ENCODE results near the gene GBX1. TPM values are rescaled to one million over a fixed set of nuclear protein-coding genes. Genes with fewer than 3 reads are reported as not detected.
A peak's percentile ranks its signal among the peaks of the same experiment; 100 is the strongest.

GBX1 gene
- total RNA-seq (not detected), total RNA-seq (0 to 0.17 (median 0) reads per million in 29 experiments)
- not detected for total RNA-seq (2013)

- ChIA-PET POLR2A (interaction anchor here in 1 of 2 donors (0.6 kb wide), 1 partner anchor 82 kb away, joined by 12 read pairs; no protein-coding TSS in a partner anchor), CTCF (interaction anchor here (0.6 to 0.7 kb wide), 4 partner anchors 16 to 399 kb away, joined by 3 to 4 read pairs (median 3); no protein-coding TSS in a partner anchor)
These were observed at the start of gene GBX1 for GRCh38 chr7:151167197-151167961. GBX1 (minus strand) TSS chr7:151167694; CDS start chr7:151167548, 146 bp downstream.

GRCh38 chr7:151215396-151215795 lies 47.9 kb upstream of the GBX1 start:
- H3K27me3 Mint-ChIP-seq, result no peaks in the 10 kb centered on the region
- no peak overlapping the region for H3K27ac Mint-ChIP-seq
- Histone ChIP-seq H3K27me3 (replicated peaks in 1 of 2; ENCODE audit: control insufficient read depth in 2 of 2, extremely low read depth in 1 of 2, insufficient read depth in 2 of 2, low read length in 1 of 2) (no peaks in the 10 kb centered on the region), H3K27ac (ENCODE audit: low read length) (no peak overlapping the region), H3K9me3 (no peaks in the 10 kb centered on the region), H3K4me1 (ENCODE audit: control insufficient read depth in 1 of 2, extremely low read depth in 1 of 2, insufficient read depth in 2 of 2, low read length in 2 of 2) (no peaks in the 10 kb centered on the region), H3K4me3 (ENCODE audit: control insufficient read depth in 1 of 2, extremely low read depth in 1 of 2, low read length in 1 of 2) (no peak overlapping the region), H3K36me3 (ENCODE audit: control insufficient read depth in 2 of 2, extremely low read depth in 1 of 2, insufficient read depth in 1 of 2, low read length in 1 of 2) (peaks cover 24 to 72% of the 10 kb centered on the region in 2 donors)
- peaks cover 52% of the 10 kb centered on the region for H3K36me3 Mint-ChIP-seq
- DNase-seq (no peak), ATAC-seq (replicated peaks in 1 of 4) (no peak)
- POLR2A ChIA-PET, result no interaction called here
- peaks cover 0 to under 1% (median 0%) of the 10 kb centered on the region in 3 donors for H3K4me1 Mint-ChIP-seq
- CTCF ChIA-PET, result no interaction called here
- no peaks in the 10 kb centered on the region for H3K9me3 Mint-ChIP-seq
- H3K4me3 Mint-ChIP-seq, result no peak overlapping the region
- 100% methylated on average over 1 of the region's 5 CpGs for WGBS (ENCODE audit: insufficient coverage)

More at GRCh38 chr7:151167197-151167961, at the start of gene GBX1:
- peak within 1 kb of the TSS; percentile 16 to 59 for H3K4me3 ChIP-seq (ENCODE audit: control insufficient read depth in 1 of 2, extremely low read depth in 1 of 2, low read length in 1 of 2)
- H3K4me1 ChIP-seq (ENCODE audit: control insufficient read depth in 1 of 2, extremely low read depth in 1 of 2, insufficient read depth in 2 of 2, low read length in 2 of 2), result peaks cover 3 to 14% of the 10 kb centered on the region in 2 experiments
- H3K27me3 ChIP-seq (replicated peaks in 1 of 2; ENCODE audit: control insufficient read depth in 2 of 2, extremely low read depth in 1 of 2, insufficient read depth in 2 of 2, low read length in 1 of 2), result peaks cover 26 to 54% of the 10 kb centered on the region in 2 experiments
- WGBS (ENCODE audit: insufficient coverage), result 2% methylated on average over 69 of the region's 101 CpGs
- ATAC-seq (replicated peaks in 1 of 4) (peak; percentile 57 to 62 (median 60)), DNase-seq (peak in 4 of 35 experiments; percentile 9 to 43 (median 23))
- H3K36me3 ChIP-seq (ENCODE audit: control insufficient read depth in 2 of 2, extremely low read depth in 1 of 2, insufficient read depth in 1 of 2, low read length in 1 of 2), result no peaks in the 10 kb centered on the region
- no peak within 1 kb of the TSS for H3K27ac ChIP-seq (ENCODE audit: low read length)
- H3K27me3 Mint-ChIP-seq, result peaks cover 28 to 40% of the 10 kb centered on the region in 2 donors
- no peak within 1 kb of the TSS for H3K27ac Mint-ChIP-seq
- no peaks in the 10 kb centered on the region for H3K9me3 ChIP-seq
- no peaks in the 10 kb centered on the region for H3K9me3 Mint-ChIP-seq
- H3K36me3 Mint-ChIP-seq, result no peaks in the 10 kb centered on the region
- H3K4me1 Mint-ChIP-seq, result peaks cover 8 to 11% (median 11%) of the 10 kb centered on the region in 3 donors
- H3K4me3 Mint-ChIP-seq, result peak within 1 kb of the TSS; percentile 66 to 80 (median 70)

- 89% methylated on average over 3 of the region's 3 CpGs for WGBS (ENCODE audit: insufficient coverage)
- H3K27ac Mint-ChIP-seq, result no peak overlapping the region
- H3K9me3 Mint-ChIP-seq, result no peaks in the 10 kb centered on the region
- peaks cover 0 to 7% of the 10 kb centered on the region in 2 experiments for H3K4me1 ChIP-seq (ENCODE audit: control insufficient read depth in 1 of 2, extremely low read depth in 1 of 2, insufficient read depth in 2 of 2, low read length in 2 of 2)
- H3K9me3 ChIP-seq, result no peaks in the 10 kb centered on the region
- H3K36me3 Mint-ChIP-seq, result peaks cover 48% of the 10 kb centered on the region
- no peak overlapping the region for H3K27ac ChIP-seq (ENCODE audit: low read length)
- ChIA-PET POLR2A (no interaction called here), CTCF (interaction anchor here in 1 of 2 donors (0.6 kb wide), 1 partner anchor 141 kb away, joined by 3 read pairs; no protein-coding TSS in a partner anchor)
- no peak overlapping the region for H3K4me3 Mint-ChIP-seq
- H3K4me3 ChIP-seq (ENCODE audit: control insufficient read depth in 1 of 2, extremely low read depth in 1 of 2, low read length in 1 of 2), result no peak overlapping the region
- no peaks in the 10 kb centered on the region for H3K27me3 Mint-ChIP-seq
- peaks cover 17 to 57% of the 10 kb centered on the region in 2 donors for H3K36me3 ChIP-seq (ENCODE audit: control insufficient read depth in 2 of 2, extremely low read depth in 1 of 2, insufficient read depth in 1 of 2, low read length in 1 of 2)
- DNase-seq, result no peak
- no peaks in the 10 kb centered on the region for H3K27me3 ChIP-seq (replicated peaks in 1 of 2; ENCODE audit: control insufficient read depth in 2 of 2, extremely low read depth in 1 of 2, insufficient read depth in 2 of 2, low read length in 1 of 2)
- no peak for ATAC-seq (replicated peaks in 1 of 4)
- peaks cover 0 to 3% (median 3%) of the 10 kb centered on the region in 3 donors for H3K4me1 Mint-ChIP-seq
These were observed 46.3 kb upstream of the GBX1 start for GRCh38 chr7:151213826-151214225.

GRCh38 chr7:151212626-151213025 lies 45.1 kb upstream of the GBX1 start:
- peaks cover 9 to 45% of the 10 kb centered on the region in 2 donors for H3K36me3 ChIP-seq (ENCODE audit: control insufficient read depth in 2 of 2, extremely low read depth in 1 of 2, insufficient read depth in 1 of 2, low read length in 1 of 2)

GRCh38 chr7:151211155-151211772 lies 43.8 kb upstream of the GBX1 start:
- WGBS (ENCODE audit: insufficient coverage), result 100% methylated on average over 1 of the region's 3 CpGs
- H3K27ac Mint-ChIP-seq, result no peak overlapping the region

More at GRCh38 chr7:151212626-151213025, 45.1 kb upstream of the GBX1 start:
- no peak for DNase-seq
- ChIA-PET CTCF (no interaction called here), POLR2A (no interaction called here)
- no peak overlapping the region for H3K4me3 ChIP-seq (ENCODE audit: control insufficient read depth in 1 of 2, extremely low read depth in 1 of 2, low read length in 1 of 2)
- H3K36me3 Mint-ChIP-seq, result peaks cover 36% of the 10 kb centered on the region
- no peak overlapping the region for H3K4me3 Mint-ChIP-seq
- peaks cover 0 to 16% of the 10 kb centered on the region in 2 experiments for H3K4me1 ChIP-seq (ENCODE audit: control insufficient read depth in 1 of 2, extremely low read depth in 1 of 2, insufficient read depth in 2 of 2, low read length in 2 of 2)
- no peak overlapping the region for H3K27ac ChIP-seq (ENCODE audit: low read length)
- H3K4me1 Mint-ChIP-seq, result peaks cover 9 to 14% (median 12%) of the 10 kb centered on the region in 3 donors
- no peaks in the 10 kb centered on the region for H3K27me3 Mint-ChIP-seq
- H3K27me3 ChIP-seq (replicated peaks in 1 of 2; ENCODE audit: control insufficient read depth in 2 of 2, extremely low read depth in 1 of 2, insufficient read depth in 2 of 2, low read length in 1 of 2), result no peaks in the 10 kb centered on the region
- H3K27ac Mint-ChIP-seq, result no peak overlapping the region
- H3K9me3 Mint-ChIP-seq, result no peaks in the 10 kb centered on the region
- ATAC-seq (replicated peaks in 1 of 4), result no peak
- WGBS (ENCODE audit: insufficient coverage), result 90% methylated on average over 3 of the region's 5 CpGs
- no peaks in the 10 kb centered on the region for H3K9me3 ChIP-seq

More at GRCh38 chr7:151211155-151211772, 43.8 kb upstream of the GBX1 start:
- peaks cover 23 to 28% (median 24%) of the 10 kb centered on the region in 3 donors for H3K4me1 Mint-ChIP-seq
- DNase-seq (no peak), ATAC-seq (replicated peaks in 1 of 4) (no peak)
- H3K4me3 Mint-ChIP-seq, result no peak overlapping the region
- H3K9me3 ChIP-seq, result no peaks in the 10 kb centered on the region
- H3K36me3 ChIP-seq (ENCODE audit: control insufficient read depth in 2 of 2, extremely low read depth in 1 of 2, insufficient read depth in 1 of 2, low read length in 1 of 2), result peaks cover 8 to 35% of the 10 kb centered on the region in 2 donors
- ChIA-PET POLR2A (no interaction called here), CTCF (interaction anchor here in 1 of 2 donors (0.5 kb wide), 1 partner anchor 44 kb away, joined by 4 read pairs; no protein-coding TSS in a partner anchor)
- no peak overlapping the region for H3K27ac ChIP-seq (ENCODE audit: low read length)
- no peak overlapping the region for H3K4me3 ChIP-seq (ENCODE audit: control insufficient read depth in 1 of 2, extremely low read depth in 1 of 2, low read length in 1 of 2)
- peaks cover 35% of the 10 kb centered on the region for H3K36me3 Mint-ChIP-seq
- H3K9me3 Mint-ChIP-seq, result no peaks in the 10 kb centered on the region
- no peaks in the 10 kb centered on the region for H3K27me3 Mint-ChIP-seq
- H3K4me1 ChIP-seq (ENCODE audit: control insufficient read depth in 1 of 2, extremely low read depth in 1 of 2, insufficient read depth in 2 of 2, low read length in 2 of 2), result peaks cover 3 to 29% of the 10 kb centered on the region in 2 experiments
- no peaks in the 10 kb centered on the region for H3K27me3 ChIP-seq (replicated peaks in 1 of 2; ENCODE audit: control insufficient read depth in 2 of 2, extremely low read depth in 1 of 2, insufficient read depth in 2 of 2, low read length in 1 of 2)
